K562 (cell line): ENCODE results near the gene MRPL38. TPM values are rescaled to one million over a fixed set of nuclear protein-coding genes. Genes with fewer than 3 reads are reported as not detected.

Experiments
- FIP1L1 ChIP-seq: fragments of 200-400 bp; formaldehyde crosslinking; IDR thresholded peaks from 2 replicates; pipeline ENCODE4 v1.6.1; 2018; ENCODE audit warnings: mild to moderate bottlenecking, low read depth, low read length; ENCODE audit not compliant: poor library complexity, severe bottlenecking
- ILF3 ChIP-seq: fragments of 450-650 bp; IDR thresholded peaks from 2 replicates; pipeline ENCODE4 v1.6.1; 2018; ENCODE audit warnings: antibody characterized with exemption, mild to moderate bottlenecking, moderate library complexity, borderline replicate concordance
- ILK ChIP-seq: fragments of 450-650 bp; IDR thresholded peaks from 2 replicates; pipeline ENCODE4 v1.6.1; 2016; ENCODE audit warnings: missing genetic modification characterization, low read depth, mild to moderate bottlenecking, missing compliant biosample characterization, moderate library complexity, borderline replicate concordance
- MCM5 ChIP-seq: fragments of 450-650 bp; IDR thresholded peaks from 2 replicates; pipeline ENCODE4 v1.6.1; 2016; ENCODE audit warnings: low read depth
- MTF1 ChIP-seq: fragments of 250-450 bp; sonication (Bioruptor Pico); IDR thresholded peaks from 2 replicates; pipeline ENCODE4 v1.9.0; 2021; ENCODE audit warnings: moderate library complexity, mild to moderate bottlenecking, inconsistent platforms, borderline replicate concordance
- NR3C1 ChIP-seq: sonication (generic); formaldehyde crosslinking; IDR thresholded peaks from 2 replicates; pipeline ENCODE4 v1.8.1; 2022; ENCODE audit warnings: missing genetic modification reagents
- RBM17 ChIP-seq: fragments of 200-400 bp; formaldehyde crosslinking; IDR thresholded peaks from 2 replicates; pipeline ENCODE4 v1.6.1; 2017; ENCODE audit warnings: low read depth, mild to moderate bottlenecking, low read length, borderline replicate concordance
- RBM34 ChIP-seq: fragments of 200-400 bp; formaldehyde crosslinking; IDR thresholded peaks from 2 replicates; pipeline ENCODE4 v1.6.1; 2018; ENCODE audit warnings: low read length, borderline replicate concordance; ENCODE audit not compliant: insufficient read depth
- RERE ChIP-seq: sonication (generic); formaldehyde crosslinking; IDR thresholded peaks from 2 replicates; pipeline ENCODE4 v1.8.0; 2023; ENCODE audit warnings: missing genetic modification reagents, mild to moderate bottlenecking, borderline replicate concordance
- SAP30 ChIP-seq: fragments of 200-600 bp; sonication (generic); IDR thresholded peaks from 2 replicates; pipeline ENCODE4 v1.6.1; 2012; ENCODE audit warnings: borderline replicate concordance, low read depth, mild to moderate bottlenecking, moderate library complexity, low read length, control low read depth, inconsistent platforms; ENCODE audit not compliant: insufficient read depth, poor library complexity, severe bottlenecking
- TAF9B ChIP-seq: fragments of 450-650 bp; IDR thresholded peaks from 2 replicates; pipeline ENCODE4 v1.6.1; 2018; ENCODE audit warnings: mild to moderate bottlenecking; ENCODE audit not compliant: partially characterized antibody
- TSC22D4 ChIP-seq: fragments of 450-650 bp; IDR thresholded peaks from 2 replicates; pipeline ENCODE4 v1.6.1; 2016; ENCODE audit warnings: missing genetic modification characterization, missing biosample characterization, control low read depth
- ZFP1 ChIP-seq: fragments of 450-650 bp; formaldehyde crosslinking; IDR thresholded peaks from 2 replicates; pipeline ENCODE4 v1.4.0; 2020; ENCODE audit warnings: mild to moderate bottlenecking, mixed read lengths
- ZNF282 ChIP-seq: sonication (generic); formaldehyde crosslinking; IDR thresholded peaks from 2 replicates; pipeline ENCODE4 v1.8.1; 2023; ENCODE audit warnings: missing genetic modification reagents
- ZNF324 ChIP-seq: fragments of 250-450 bp; sonication (Bioruptor Pico); IDR thresholded peaks from 2 replicates; pipeline ENCODE4 v1.4.0; 2020; ENCODE audit warnings: mild to moderate bottlenecking
- ZNF354B ChIP-seq: fragments of 250-450 bp; sonication (Bioruptor Pico); IDR thresholded peaks from 2 replicates; pipeline ENCODE4 v1.4.0; 2020
- ZNF695 ChIP-seq: fragments of 450-650 bp; formaldehyde crosslinking; IDR thresholded peaks from 2 replicates; pipeline ENCODE4 v1.4.0; 2020; ENCODE audit warnings: mild to moderate bottlenecking, moderate library complexity
- ZNF696 ChIP-seq: fragments of 250-450 bp; sonication (Bioruptor Pico); conservative IDR thresholded peaks from 2 replicates; pipeline ENCODE4 v1.4.0; 2020; ENCODE audit warnings: mild to moderate bottlenecking, moderate library complexity
- ZNF740 ChIP-seq, 3 experiments: fragments of 200-800 bp in 1 of 3; sonication (Bioruptor generic) in 1 of 3; sonication (generic) in 1 of 3; formaldehyde crosslinking in 1 of 3; IDR thresholded peaks; 2 replicates each; pipeline versions ENCODE4 v1.6.1 to v1.8.0; 2016 to 2022; ENCODE audit warnings: mild to moderate bottlenecking in 2 of 3, missing compliant biosample characterization in 2 of 3, missing genetic modification characterization in 2 of 3, missing genetic modification reagents in 1 of 3
- polyA plus RNA-seq, 8 experiments: library from polyadenylated mRNA; depleted of rRNA in 4 of 8; stranded (reverse) in 5 of 8; unstranded in 3 of 8; fragments of >200 nt; fragmentation: Nextera tagmentation in 2 of 8; fragmentation: Illumina TruSeq in 1 of 8; extraction: Ambion mirVana in 2 of 8; extraction: Trizol in 1 of 8; gene quantifications; 2 replicates each; pipeline versions ENCODE4 v1.2.1 to v1.2.3, GENCODE V29; 2011 to 2014; ENCODE audit warnings: inconsistent platforms in 1 of 8, missing spikeins in 1 of 8
- total RNA-seq, 7 experiments: library from RNA; depleted of rRNA in 6 of 7; stranded (reverse); fragments of >200 nt in 6 of 7; fragmentation: Illumina TruSeq in 2 of 7; extraction: Trizol in 2 of 7; gene quantifications; 2 replicates each; pipeline versions ENCODE4 v1.2.1 to v1.2.3, GENCODE V29; 2011 to 2021; ENCODE audit warnings: low replicate concordance in 1 of 7

Gene MRPL38
- total and polyA plus RNA-seq, 9 of the 15 experiments (the other 6 are each of a cell fraction or from before 2014, with no cell fraction given), result 4.5 to 154 (median 48.5) TPM

GRCh38 chr17:75896415-75897159, 8.1 kb downstream of the MRPL38 start, which contains the start of gene TRIM65 (continued):
- TF ChIP-seq TSC22D4 (tag), result no peak
- peak; percentile 53 for TF ChIP-seq FIP1L1
- TF ChIP-seq ILF3, result no peak
- no peak for TF ChIP-seq RBM34
- peak; percentile 28; the same call in 1 of the 2 replicates for TF ChIP-seq ZNF740 (CRISPR knock-in tag; IDR thresholded peaks at IDR 0.05)
- TF ChIP-seq ZNF740 (tag; IDR thresholded peaks at IDR 0.05), result no peak
- no peak; the same call in 1 of the 2 replicates for TF ChIP-seq NR3C1 (CRISPR knock-in tag)
- no peak for TF ChIP-seq TAF9B
- TF ChIP-seq ZNF282 (CRISPR knock-in tag), result no peak
- no peak for TF ChIP-seq ZNF696 (CRISPR knock-in tag)
- TF ChIP-seq ILK (tag), result no peak
- TF ChIP-seq MTF1 (CRISPR knock-in tag), result no peak
- no peak for TF ChIP-seq ZNF695
- TF ChIP-seq ZNF354B (CRISPR knock-in tag), result no peak
- TF ChIP-seq RERE (CRISPR knock-in tag), result no peak; the same call in 1 of the 2 replicates
- TF ChIP-seq RBM17, result no peak
- peak; percentile 28 for TF ChIP-seq SAP30
- no peak for TF ChIP-seq ZNF324
- no peak for TF ChIP-seq ZFP1
- no peak for TF ChIP-seq MCM5
